HG02623 (cell line): ENCODE data around the gene TCAIM.
"Not testable (repeated sequence)": the region's sequence is repeated elsewhere in the genome, so short reads cannot be mapped to it uniquely, and the experiment has no call there.

Source experiments
- ATAC-seq: cut with Tn5 transposase; IDR thresholded peaks from one replicate; pipeline ENCODE4 v1.9.1; 2021; ENCODE audit warnings: moderate library complexity; ENCODE audit not compliant: unreplicated experiment

TCAIM gene

GRCh38 chr3:44343421-44343820 is 4.9 kb downstream of the TCAIM start:
- no peak for ATAC-seq

- not testable (repeated sequence) for ATAC-seq
Measured at GRCh38 chr3:44346590-44346989, 8.0 kb downstream of the TCAIM start.

- ATAC-seq = no peak
Measured at GRCh38 chr3:44348993-44349392, 10.4 kb downstream of the TCAIM start.

GRCh38 chr3:44353355-44353924 is 14.9 kb downstream of the TCAIM start:
- ATAC-seq = no peak

- ATAC-seq = no peak
Measured at GRCh38 chr3:44355362-44356033, 16.9 kb downstream of the TCAIM start.

- ATAC-seq = no peak
Measured at GRCh38 chr3:44359146-44359751, 20.7 kb downstream of the TCAIM start.

- ATAC-seq = no peak
Measured at GRCh38 chr3:44363591-44363990, 25.0 kb downstream of the TCAIM start.

GRCh38 chr3:44365952-44366351 is 27.4 kb downstream of the TCAIM start:
- no peak for ATAC-seq

- no peak for ATAC-seq
Measured at GRCh38 chr3:44375450-44375849, 36.9 kb downstream of the TCAIM start.

- ATAC-seq = no peak
Measured at GRCh38 chr3:44387404-44387803, 48.8 kb downstream of the TCAIM start.

GRCh38 chr3:44392489-44392888 is 53.9 kb downstream of the TCAIM start:
- no peak for ATAC-seq

GRCh38 chr3:44395714-44396113 is 57.1 kb downstream of the TCAIM start:
- no peak for ATAC-seq

- no peak for ATAC-seq
Measured at GRCh38 chr3:44396200-44397171, 57.9 kb downstream of the TCAIM start.

GRCh38 chr3:44398271-44398670 is 59.7 kb downstream of the TCAIM start:
- ATAC-seq = not testable (repeated sequence)

GRCh38 chr3:44398853-44399252 is 60.3 kb downstream of the TCAIM start:
- ATAC-seq = no peak

- ATAC-seq = no peak
Measured at GRCh38 chr3:44400771-44401170, 62.2 kb downstream of the TCAIM start.

GRCh38 chr3:44402548-44402947 is 64.0 kb downstream of the TCAIM start:
- ATAC-seq = no peak

GRCh38 chr3:44409640-44410410 is 71.3 kb downstream of the TCAIM start:
- no peak for ATAC-seq

- ATAC-seq = no peak
Measured at GRCh38 chr3:44411031-44411645, 72.6 kb downstream of the TCAIM start.

GRCh38 chr3:44412365-44412764 is 73.8 kb downstream of the TCAIM start:
- ATAC-seq = no peak
